ENCODE data around the gene SRA1.

SRA1 gene

GRCh38 chr5:140542972-140543371 lies 14.3 kb downstream of the SRA1 start:
- H3K9me3 Mint-ChIP-seq: no peaks in the 10 kb centered on the region
- peaks cover 70% of the 10 kb centered on the region for H3K36me3 Mint-ChIP-seq (ENCODE audit: insufficient read depth)
- H3K4me1 Mint-ChIP-seq (ENCODE audit: low read depth in 2 of 2): peaks cover 1 to 5% of the 10 kb centered on the region in 2 donors
- no peak overlapping the region for H3K4me3 Mint-ChIP-seq
- ATAC-seq (replicated peaks): no peak
- H3K27me3 Mint-ChIP-seq: no peaks in the 10 kb centered on the region
- H3K27ac Mint-ChIP-seq: no peak overlapping the region
- no peak for DNase-seq

- Mint-ChIP-seq H3K4me3 (no peak overlapping the region), H3K9me3 (no peaks in the 10 kb centered on the region), H3K27ac (no peak overlapping the region), H3K27me3 (no peaks in the 10 kb centered on the region), H3K4me1 (ENCODE audit: low read depth in 2 of 2) (no peaks in the 10 kb centered on the region), H3K36me3 (ENCODE audit: insufficient read depth) (peaks cover 75% of the 10 kb centered on the region)
- no peak for ATAC-seq (replicated peaks)
- DNase-seq: no peak
Observed at GRCh38 chr5:140540227-140540626, 17.0 kb downstream of the SRA1 start.

- Mint-ChIP-seq H3K27me3 (no peaks in the 10 kb centered on the region), H3K4me1 (ENCODE audit: low read depth in 2 of 2) (peaks cover under 1 to 2% of the 10 kb centered on the region in 2 donors), H3K9me3 (no peaks in the 10 kb centered on the region), H3K36me3 (ENCODE audit: insufficient read depth) (peaks cover 62% of the 10 kb centered on the region), H3K4me3 (no peak overlapping the region), H3K27ac (peak overlapping the region in 1 of 2 donors; percentile 57)
- DNase-seq (no peak), ATAC-seq (replicated peaks) (no peak)
Observed at GRCh38 chr5:140524003-140524402, 33.3 kb downstream of the SRA1 start.

- H3K9me3 Mint-ChIP-seq: no peaks in the 10 kb centered on the region
- peaks cover 0 to 5% of the 10 kb centered on the region in 2 donors for H3K4me1 Mint-ChIP-seq (ENCODE audit: low read depth in 2 of 2)
- no peaks in the 10 kb centered on the region for H3K27me3 Mint-ChIP-seq
- H3K4me3 Mint-ChIP-seq: no peak overlapping the region
- no peak for DNase-seq
- peaks cover 65% of the 10 kb centered on the region for H3K36me3 Mint-ChIP-seq (ENCODE audit: insufficient read depth)
- ATAC-seq (replicated peaks): no peak
- H3K27ac Mint-ChIP-seq: peak overlapping the region in 1 of 2 donors; percentile 28
Observed at GRCh38 chr5:140513124-140513523, 44.1 kb downstream of the SRA1 start.

- Mint-ChIP-seq H3K9me3 (no peaks in the 10 kb centered on the region), H3K4me1 (ENCODE audit: low read depth in 2 of 2) (peaks cover 0 to 5% of the 10 kb centered on the region in 2 donors), H3K4me3 (no peak overlapping the region), H3K27me3 (no peaks in the 10 kb centered on the region), H3K36me3 (ENCODE audit: insufficient read depth) (peaks cover 86% of the 10 kb centered on the region), H3K27ac (no peak overlapping the region)
- ATAC-seq (replicated peaks): no peak
- DNase-seq: no peak
Observed at GRCh38 chr5:140509898-140510297, 47.4 kb downstream of the SRA1 start.

- DNase-seq (no peak), ATAC-seq (replicated peaks) (no peak)
- no peak overlapping the region for H3K4me3 Mint-ChIP-seq
- H3K27me3 Mint-ChIP-seq: no peaks in the 10 kb centered on the region
- no peaks in the 10 kb centered on the region for H3K9me3 Mint-ChIP-seq
- peaks cover 58% of the 10 kb centered on the region for H3K36me3 Mint-ChIP-seq (ENCODE audit: insufficient read depth)
- H3K4me1 Mint-ChIP-seq (ENCODE audit: low read depth in 2 of 2): peaks cover 4 to 5% of the 10 kb centered on the region in 2 donors
- no peak overlapping the region for H3K27ac Mint-ChIP-seq
Observed at GRCh38 chr5:140502834-140503233, 54.4 kb downstream of the SRA1 start.

All from effector memory CD8-positive, alpha-beta T cell (primary cell).